HG02938 (cell line): ENCODE data around the gene NUP62.
"Not testable (repeated sequence)": the region's sequence is repeated elsewhere in the genome, so short reads cannot be mapped to it uniquely, and the experiment has no call there.

Experiments
- ATAC-seq: cut with Tn5 transposase; IDR thresholded peaks from one replicate; pipeline ENCODE4 v1.9.1; 2021; ENCODE audit warnings: mild to moderate bottlenecking, moderate library complexity; ENCODE audit not compliant: unreplicated experiment

NUP62 gene

GRCh38 chr19:49929121-49929610, at the start of gene NUP62, which contains the start of gene ATF5:
NUP62 (minus strand) TSS chr19:49929504; CDS start chr19:49909807, 19,697 bp downstream.
ATF5 (plus strand) TSS chr19:49929205; CDS start chr19:49930851, 1,646 bp downstream.
- peak; percentile 53 for ATAC-seq

- ATAC-seq, result no peak
These were observed 49.0 kb upstream of the NUP62 start for GRCh38 chr19:49978324-49978723.

- ATAC-seq, result no peak
These were observed 48.6 kb upstream of the NUP62 start for GRCh38 chr19:49977881-49978280.

- ATAC-seq, result no peak
These were observed 47.8 kb upstream of the NUP62 start for GRCh38 chr19:49977076-49977475.

GRCh38 chr19:49976496-49976895, 47.2 kb upstream of the NUP62 start:
- ATAC-seq, result no peak

GRCh38 chr19:49975051-49975450, 45.7 kb upstream of the NUP62 start:
- no peak for ATAC-seq

- ATAC-seq, result no peak
These were observed 44.7 kb upstream of the NUP62 start for GRCh38 chr19:49973987-49974386.

GRCh38 chr19:49972841-49973240, 43.5 kb upstream of the NUP62 start:
- ATAC-seq, result no peak

GRCh38 chr19:49971991-49972411, 42.7 kb upstream of the NUP62 start:
- no peak for ATAC-seq

- ATAC-seq, result not testable (repeated sequence)
These were observed 40.1 kb upstream of the NUP62 start for GRCh38 chr19:49969355-49969754.

GRCh38 chr19:49968279-49968922, 39.1 kb upstream of the NUP62 start:
- ATAC-seq, result no peak

GRCh38 chr19:49960980-49961379, 31.7 kb upstream of the NUP62 start, which contains the start of gene SIGLEC11:
SIGLEC11 (minus strand) TSS chr19:49961172; CDS start chr19:49961081, 91 bp downstream.
- ATAC-seq, result not testable (repeated sequence)

GRCh38 chr19:49959892-49960291, 30.6 kb upstream of the NUP62 start:
- ATAC-seq, result not testable (repeated sequence)

GRCh38 chr19:49958596-49958995, 29.3 kb upstream of the NUP62 start:
- not testable (repeated sequence) for ATAC-seq

GRCh38 chr19:49958144-49958543, 28.8 kb upstream of the NUP62 start:
- not testable (repeated sequence) for ATAC-seq

- ATAC-seq, result no peak
These were observed 28.1 kb upstream of the NUP62 start for GRCh38 chr19:49957262-49957915.

- ATAC-seq, result no peak
These were observed 26.8 kb upstream of the NUP62 start for GRCh38 chr19:49956115-49956495.

- ATAC-seq, result no peak
These were observed 25.6 kb upstream of the NUP62 start for GRCh38 chr19:49954933-49955332.

- no peak for ATAC-seq
These were observed 25.0 kb upstream of the NUP62 start for GRCh38 chr19:49954092-49954829.

GRCh38 chr19:49953416-49953815, 24.1 kb upstream of the NUP62 start:
- ATAC-seq, result no peak

GRCh38 chr19:49952906-49953305, 23.6 kb upstream of the NUP62 start:
- ATAC-seq, result no peak

GRCh38 chr19:49952479-49952836, 23.2 kb upstream of the NUP62 start:
- ATAC-seq, result no peak
